Liver (tissue), 9 donors: ENCODE measurements around the gene PTPA. TPM values are rescaled to one million over a fixed set of nuclear protein-coding genes. Genes with fewer than 3 reads are reported as not detected.
A peak's percentile ranks its signal among the peaks of the same experiment; 100 is the strongest.

Experiments
- DNase-seq: peaks from one replicate; pipeline ENCODE4 v3.0.0-alpha.2; 2017; ENCODE audit warnings: low spot score
- H3K27ac ChIP-seq, 2 donors: one replicate each; pipeline ENCODE4 v1.7.0; 2013; ENCODE audit warnings: inconsistent platforms in 2 of 2, low read length in 2 of 2, control low read depth in 1 of 2, low read depth in 1 of 2, mild to moderate bottlenecking in 1 of 2
- H3K27me3 ChIP-seq, 4 donors: one replicate each; pipeline versions ENCODE4 v1.6.1 to v1.7.0; 2013; ENCODE audit warnings: low read length in 3 of 4, inconsistent platforms in 1 of 4, mild to moderate bottlenecking in 1 of 4, moderate library complexity in 1 of 4; ENCODE audit not compliant: control insufficient read depth in 4 of 4, insufficient read depth in 4 of 4
- H3K36me3 ChIP-seq, 4 donors: one replicate each; pipeline versions ENCODE4 v1.6.1 to v1.7.0; 2013; ENCODE audit warnings: low read length in 3 of 4, mild to moderate bottlenecking in 3 of 4, low read depth in 1 of 4, moderate library complexity in 1 of 4; ENCODE audit not compliant: control insufficient read depth in 4 of 4, insufficient read depth in 3 of 4
- H3K4me1 ChIP-seq, 4 donors: one replicate each; pipeline versions ENCODE4 v1.6.1 to v1.7.0; 2013; ENCODE audit warnings: low read length in 3 of 4, mild to moderate bottlenecking in 3 of 4, moderate library complexity in 1 of 4; ENCODE audit not compliant: control insufficient read depth in 4 of 4, insufficient read depth in 4 of 4
- H3K4me3 ChIP-seq, 3 donors: one replicate each; pipeline versions ENCODE4 v1.6.1 to v1.7.0; 2013; ENCODE audit warnings: low read length in 3 of 3, control low read depth in 1 of 3, low read depth in 1 of 3, mild to moderate bottlenecking in 1 of 3
- H3K9ac ChIP-seq, 2 donors: one replicate each; pipeline ENCODE4 v1.7.0; 2013; ENCODE audit warnings: low read length in 2 of 2, mild to moderate bottlenecking in 2 of 2, moderate library complexity in 2 of 2, control low read depth in 1 of 2, low read depth in 1 of 2
- H3K9me3 ChIP-seq, 4 donors: one replicate each; pipeline versions ENCODE4 v1.6.1 to v1.7.0; 2013; ENCODE audit warnings: low read length in 3 of 4; ENCODE audit not compliant: control insufficient read depth in 4 of 4
- CTCF ChIP-seq: fragments of 150-350 bp; IDR thresholded peaks from 2 replicates; pipeline ENCODE4 v1.5.1; 2017; ENCODE audit warnings: improper control_type of control experiment, low read depth, low read length; ENCODE audit not compliant: missing input control
- EGR1 ChIP-seq, 2 donors: IDR thresholded peaks; 2 replicates each; pipeline ENCODE4 v1.6.1; 2016 to 2018; ENCODE audit warnings: antibody characterized with exemption in 2 of 2, low read depth in 2 of 2
- FOXA1 ChIP-seq: IDR thresholded peaks from 2 replicates; pipeline ENCODE4 v1.6.1; 2016; ENCODE audit warnings: antibody characterized with exemption
- FOXA2 ChIP-seq: IDR thresholded peaks from 2 replicates; pipeline ENCODE4 v1.6.1; 2016; ENCODE audit warnings: antibody characterized with exemption
- GABPA ChIP-seq, 2 donors: IDR thresholded peaks in 1 of 2; conservative IDR thresholded peaks in 1 of 2; 2 replicates each; pipeline ENCODE4 v1.6.1; 2016; ENCODE audit warnings: antibody characterized with exemption in 2 of 2, mild to moderate bottlenecking in 1 of 2, moderate library complexity in 1 of 2
- HNF4A ChIP-seq, 2 donors: conservative IDR thresholded peaks; 2 replicates each; pipeline ENCODE4 v1.6.1; 2016; ENCODE audit warnings: antibody characterized with exemption in 2 of 2, mild to moderate bottlenecking in 2 of 2
- HNF4G ChIP-seq: IDR thresholded peaks from 2 replicates; pipeline ENCODE4 v1.6.1; 2016; ENCODE audit warnings: antibody characterized with exemption
- JUND ChIP-seq, 2 donors: IDR thresholded peaks; 2 replicates each; pipeline ENCODE4 v1.6.1; 2016; ENCODE audit warnings: antibody characterized with exemption in 2 of 2
- MAX ChIP-seq: IDR thresholded peaks from 2 replicates; pipeline ENCODE4 v1.6.1; 2016; ENCODE audit warnings: antibody characterized with exemption
- NR2F2 ChIP-seq: IDR thresholded peaks from 2 replicates; pipeline ENCODE4 v1.6.1; 2016; ENCODE audit warnings: antibody characterized with exemption
- RAD21 ChIP-seq, 2 donors: IDR thresholded peaks; 2 replicates each; pipeline ENCODE4 v1.6.1; 2016; ENCODE audit warnings: antibody characterized with exemption in 2 of 2, mild to moderate bottlenecking in 2 of 2
- RXRA ChIP-seq, 2 donors: IDR thresholded peaks; 2 replicates each; pipeline ENCODE4 v1.6.1; 2017 to 2018; ENCODE audit warnings: antibody characterized with exemption in 2 of 2, mild to moderate bottlenecking in 1 of 2
- SP1 ChIP-seq: IDR thresholded peaks from 2 replicates; pipeline ENCODE4 v1.6.1; 2018; ENCODE audit warnings: antibody characterized with exemption, mild to moderate bottlenecking
- TAF1 ChIP-seq: conservative IDR thresholded peaks from 2 replicates; pipeline ENCODE4 v1.6.1; 2016; ENCODE audit warnings: antibody characterized with exemption, mild to moderate bottlenecking
- YY1 ChIP-seq: IDR thresholded peaks from 2 replicates; pipeline ENCODE4 v1.6.1; 2016; ENCODE audit warnings: antibody characterized with exemption, mild to moderate bottlenecking
- WGBS: extraction: QIAGEN DNeasy Blood & Tissue Kit; methylation state at CpG from one replicate; pipeline ENCODE4 v1.1.7; 2013; 5-methylcytosine and 5-hydroxymethylcytosine counted together
- polyA plus RNA-seq, 2 donors: library from polyadenylated mRNA; stranded (reverse) in 1 of 2; unstranded in 1 of 2; fragments of 200-250 nt in 1 of 2; fragments of >200 nt in 1 of 2; fragmentation: Nextera tagmentation in 1 of 2; extraction: Ambion mirVana in 1 of 2; gene quantifications; one replicate each; pipeline versions ENCODE4 v1.2.1 to v1.2.3, GENCODE V29; 2013 to 2015
- total RNA-seq, 2 donors: library from RNA; depleted of rRNA; stranded (reverse); fragments of >200 nt; gene quantifications; one replicate each; pipeline ENCODE4 v1.2.3, GENCODE V29; 2014
- TF ChIP-seq, protein P1 (sequence below): IDR thresholded peaks from 2 replicates; pipeline ENCODE4 v1.6.1; 2016; ENCODE audit warnings: antibody characterized with exemption
- TF ChIP-seq, protein P2 (sequence below): IDR thresholded peaks from 2 replicates; pipeline ENCODE4 v1.6.1; 2016; ENCODE audit warnings: antibody characterized with exemption, mild to moderate bottlenecking
- TF ChIP-seq, protein P3 (sequence below): IDR thresholded peaks from 2 replicates; pipeline ENCODE4 v1.6.1; 2016; ENCODE audit warnings: antibody characterized with exemption
- donor health status: healthy.
- donor health status: healthy.
- donor health status: healthy.
- donor health status: healthy.
- donor health status: healthy.

The PTPA gene
- total and polyA plus RNA-seq, 4 donors: 27.6 to 66.0 (median 38.4) TPM

DNA sequence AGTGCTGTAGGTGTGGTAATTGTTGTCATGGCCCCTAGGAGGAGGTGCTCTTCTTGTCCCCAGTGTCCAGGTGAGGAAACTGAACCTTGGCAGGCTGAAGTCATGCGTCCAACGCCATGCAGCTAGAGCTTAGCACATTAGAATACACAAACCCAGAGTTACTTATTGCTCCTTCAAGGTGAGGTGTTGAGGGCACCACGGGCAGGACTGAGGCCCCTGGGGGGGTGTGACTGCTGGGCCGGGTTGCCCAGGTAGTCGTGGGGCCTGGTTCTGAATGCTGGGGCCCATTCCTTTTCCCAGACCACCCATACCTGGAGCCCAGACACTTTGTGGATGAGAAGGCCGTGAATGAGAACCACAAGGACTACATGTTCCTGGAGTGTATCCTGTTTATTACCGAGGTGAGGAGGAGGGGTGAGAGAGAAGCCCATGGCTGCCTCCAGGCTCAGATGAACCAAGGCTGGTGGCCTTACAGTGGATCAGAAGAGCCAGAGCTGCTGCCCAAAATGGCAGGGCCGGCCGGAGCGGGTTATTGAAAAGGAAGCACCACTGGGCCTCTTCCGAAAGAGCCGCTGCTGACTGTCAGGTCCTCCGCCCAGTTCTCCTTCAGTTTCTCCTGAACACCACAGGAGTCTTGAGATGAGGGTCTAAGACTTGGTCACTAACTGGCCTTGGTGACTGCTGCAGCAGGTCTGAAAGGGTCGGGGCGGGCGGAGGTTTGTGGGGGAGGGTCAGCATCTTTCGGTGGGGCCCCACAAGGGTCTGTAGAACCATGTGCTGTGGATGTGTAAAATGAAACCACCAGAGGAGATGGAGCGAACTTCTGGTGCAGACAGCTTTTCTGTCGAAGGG, 26.3 kb downstream of the PTPA start (continued):
- no peak for TF ChIP-seq HNF4G
- no peak for TF ChIP-seq RXRA (IDR thresholded peaks at IDR 0.05)

- WGBS: 64% methylated on average over 9 of the region's 9 CpGs
- H3K4me3 ChIP-seq: no peak overlapping the region
- no peak for TF ChIP-seq RXRA (IDR thresholded peaks at IDR 0.05)
- peak overlapping the region; percentile 8 to 68 for H3K9ac ChIP-seq
- DNase-seq: no peak
- H3K36me3 ChIP-seq: peaks cover 0 to 5% (median 1%) of the 10 kb centered on the region in 4 donors
- H3K9me3 ChIP-seq: no peaks in the 10 kb centered on the region
- H3K27me3 ChIP-seq: no peaks in the 10 kb centered on the region
- peak overlapping the region; percentile 98 for H3K27ac ChIP-seq
- peaks cover 15 to 64% (median 47%) of the 10 kb centered on the region in 4 donors for H3K4me1 ChIP-seq
Observed at GRCh38 chr9:129138144-129138462, 26.9 kb downstream of the PTPA start.

- Histone ChIP-seq H3K4me3 (peak overlapping the region in 1 of 3 donors; percentile 15), H3K27ac (peak overlapping the region; percentile 98), H3K9me3 (no peaks in the 10 kb centered on the region), H3K9ac (peak overlapping the region; percentile 39 to 68), H3K36me3 (peaks cover 0 to 4% (median 3%) of the 10 kb centered on the region in 4 donors), H3K27me3 (no peaks in the 10 kb centered on the region), H3K4me1 (peaks cover 15 to 69% (median 51%) of the 10 kb centered on the region in 4 donors)
- DNase-seq: peak; percentile 45
- TF ChIP-seq MAX (peak; percentile 50), FOXA2 (no peak), RAD21 (IDR thresholded peaks at IDR 0.05) (no peak), YY1 (peak; percentile 95), HNF4A (conservative IDR thresholded peaks at IDR 0.05) (peak; percentile 52 to 72), CTCF (no peak), FOXA1 (no peak), TAF1 (peak; percentile 60), NR2F2 (peak; percentile 58), RXRA (IDR thresholded peaks at IDR 0.05) (peak; percentile 76 to 84), EGR1 (IDR thresholded peaks at IDR 0.05; ENCODE audit: low read depth in 2 of 2) (peak in 1 of 2 donors; percentile 91), SP1 (peak; percentile 79), HNF4G (no peak), JUND (IDR thresholded peaks at IDR 0.05) (peak; percentile 100), GABPA (IDR thresholded peaks at IDR 0.05 in 1 of 2, conservative IDR thresholded peaks at IDR 0.05 in 1 of 2) (peak in 1 of 2 donors; percentile 42)
- TF ChIP-seq, protein P1, sequence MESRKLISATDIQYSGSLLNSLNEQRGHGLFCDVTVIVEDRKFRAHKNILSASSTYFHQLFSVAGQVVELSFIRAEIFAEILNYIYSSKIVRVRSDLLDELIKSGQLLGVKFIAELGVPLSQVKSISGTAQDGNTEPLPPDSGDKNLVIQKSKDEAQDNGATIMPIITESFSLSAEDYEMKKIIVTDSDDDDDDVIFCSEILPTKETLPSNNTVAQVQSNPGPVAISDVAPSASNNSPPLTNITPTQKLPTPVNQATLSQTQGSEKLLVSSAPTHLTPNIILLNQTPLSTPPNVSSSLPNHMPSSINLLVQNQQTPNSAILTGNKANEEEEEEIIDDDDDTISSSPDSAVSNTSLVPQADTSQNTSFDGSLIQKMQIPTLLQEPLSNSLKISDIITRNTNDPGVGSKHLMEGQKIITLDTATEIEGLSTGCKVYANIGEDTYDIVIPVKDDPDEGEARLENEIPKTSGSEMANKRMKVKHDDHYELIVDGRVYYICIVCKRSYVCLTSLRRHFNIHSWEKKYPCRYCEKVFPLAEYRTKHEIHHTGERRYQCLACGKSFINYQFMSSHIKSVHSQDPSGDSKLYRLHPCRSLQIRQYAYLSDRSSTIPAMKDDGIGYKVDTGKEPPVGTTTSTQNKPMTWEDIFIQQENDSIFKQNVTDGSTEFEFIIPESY: peak; percentile 29
- TF ChIP-seq, protein P2, sequence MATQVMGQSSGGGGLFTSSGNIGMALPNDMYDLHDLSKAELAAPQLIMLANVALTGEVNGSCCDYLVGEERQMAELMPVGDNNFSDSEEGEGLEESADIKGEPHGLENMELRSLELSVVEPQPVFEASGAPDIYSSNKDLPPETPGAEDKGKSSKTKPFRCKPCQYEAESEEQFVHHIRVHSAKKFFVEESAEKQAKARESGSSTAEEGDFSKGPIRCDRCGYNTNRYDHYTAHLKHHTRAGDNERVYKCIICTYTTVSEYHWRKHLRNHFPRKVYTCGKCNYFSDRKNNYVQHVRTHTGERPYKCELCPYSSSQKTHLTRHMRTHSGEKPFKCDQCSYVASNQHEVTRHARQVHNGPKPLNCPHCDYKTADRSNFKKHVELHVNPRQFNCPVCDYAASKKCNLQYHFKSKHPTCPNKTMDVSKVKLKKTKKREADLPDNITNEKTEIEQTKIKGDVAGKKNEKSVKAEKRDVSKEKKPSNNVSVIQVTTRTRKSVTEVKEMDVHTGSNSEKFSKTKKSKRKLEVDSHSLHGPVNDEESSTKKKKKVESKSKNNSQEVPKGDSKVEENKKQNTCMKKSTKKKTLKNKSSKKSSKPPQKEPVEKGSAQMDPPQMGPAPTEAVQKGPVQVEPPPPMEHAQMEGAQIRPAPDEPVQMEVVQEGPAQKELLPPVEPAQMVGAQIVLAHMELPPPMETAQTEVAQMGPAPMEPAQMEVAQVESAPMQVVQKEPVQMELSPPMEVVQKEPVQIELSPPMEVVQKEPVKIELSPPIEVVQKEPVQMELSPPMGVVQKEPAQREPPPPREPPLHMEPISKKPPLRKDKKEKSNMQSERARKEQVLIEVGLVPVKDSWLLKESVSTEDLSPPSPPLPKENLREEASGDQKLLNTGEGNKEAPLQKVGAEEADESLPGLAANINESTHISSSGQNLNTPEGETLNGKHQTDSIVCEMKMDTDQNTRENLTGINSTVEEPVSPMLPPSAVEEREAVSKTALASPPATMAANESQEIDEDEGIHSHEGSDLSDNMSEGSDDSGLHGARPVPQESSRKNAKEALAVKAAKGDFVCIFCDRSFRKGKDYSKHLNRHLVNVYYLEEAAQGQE: peak; percentile 73
- TF ChIP-seq, protein P3, sequence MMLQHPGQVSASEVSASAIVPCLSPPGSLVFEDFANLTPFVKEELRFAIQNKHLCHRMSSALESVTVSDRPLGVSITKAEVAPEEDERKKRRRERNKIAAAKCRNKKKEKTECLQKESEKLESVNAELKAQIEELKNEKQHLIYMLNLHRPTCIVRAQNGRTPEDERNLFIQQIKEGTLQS: peak; percentile 98
- 23% methylated on average over 21 of the region's 21 CpGs for WGBS
Observed at GRCh38 chr9:129138476-129139232, 27.4 kb downstream of the PTPA start.
